Fibroblast of the aortic adventitia (primary cell): Measurements from ENCODE around the gene CCDC169. TPM values are rescaled to one million over a fixed set of nuclear protein-coding genes. Genes with fewer than 3 reads are reported as not detected.

Source experiments
- DNase-seq: peaks from one replicate; pipeline ENCODE4 v3.0.0-alpha.2; 2010; ENCODE audit warnings: low read depth
- H3K4me3 ChIP-seq: 2 replicates; pipeline ENCODE4 v1.5.1; 2011; ENCODE audit warnings: low read depth, mild to moderate bottlenecking, control low read depth, low read length, moderate library complexity
- CTCF ChIP-seq: IDR thresholded peaks from 2 replicates; pipeline ENCODE4 v1.5.1; 2011; ENCODE audit warnings: mild to moderate bottlenecking, low read length, control low read depth, inconsistent platforms; ENCODE audit not compliant: insufficient read depth
- total RNA-seq: library from RNA; depleted of rRNA; stranded (reverse); fragments of >200 nt; gene quantifications from 2 replicates; pipeline ENCODE4 v1.2.3, GENCODE V29; 2012; ENCODE audit warnings: low replicate concordance

Gene CCDC169
- total RNA-seq, 1 donor = 4.1 TPM

GRCh38 chr13:36214163-36214921, 83.3 kb downstream of the CCDC169 start, which contains the start of gene SOHLH2:
Gene SOHLH2 (minus strand): TSS chr13:36214556. CDS start chr13:36214526, 30 bp downstream.
- no peak for DNase-seq
- no peak within 1 kb of the TSS for H3K4me3 ChIP-seq
- TF ChIP-seq CTCF = no peak

GRCh38 chr13:36212789-36213188, 84.8 kb downstream of the CCDC169 start:
- H3K4me3 ChIP-seq = no peak overlapping the region
- TF ChIP-seq CTCF = no peak
- no peak for DNase-seq

GRCh38 chr13:36211567-36211966, 86.0 kb downstream of the CCDC169 start:
- no peak for DNase-seq
- H3K4me3 ChIP-seq = no peak overlapping the region
- no peak for TF ChIP-seq CTCF

GRCh38 chr13:36210738-36211137, 86.9 kb downstream of the CCDC169 start:
- no peak for TF ChIP-seq CTCF
- H3K4me3 ChIP-seq = no peak overlapping the region
- no peak for DNase-seq

- no peak for TF ChIP-seq CTCF
- H3K4me3 ChIP-seq = no peak overlapping the region
- DNase-seq = peak; percentile 11
Measured at GRCh38 chr13:36207672-36208071, 89.9 kb downstream of the CCDC169 start.

- DNase-seq = peak; percentile 40
- TF ChIP-seq CTCF = no peak
- no peak overlapping the region for H3K4me3 ChIP-seq
Measured at GRCh38 chr13:36193151-36193855, 104.3 kb downstream of the CCDC169 start.
